HG03108 (cell line): Measurements from ENCODE around the gene SIPA1.

Source experiments
- ATAC-seq: cut with Tn5 transposase; IDR thresholded peaks from one replicate; pipeline ENCODE4 v1.9.1; 2021; ENCODE audit warnings: moderate library complexity; ENCODE audit not compliant: unreplicated experiment

The SIPA1 gene

DNA sequence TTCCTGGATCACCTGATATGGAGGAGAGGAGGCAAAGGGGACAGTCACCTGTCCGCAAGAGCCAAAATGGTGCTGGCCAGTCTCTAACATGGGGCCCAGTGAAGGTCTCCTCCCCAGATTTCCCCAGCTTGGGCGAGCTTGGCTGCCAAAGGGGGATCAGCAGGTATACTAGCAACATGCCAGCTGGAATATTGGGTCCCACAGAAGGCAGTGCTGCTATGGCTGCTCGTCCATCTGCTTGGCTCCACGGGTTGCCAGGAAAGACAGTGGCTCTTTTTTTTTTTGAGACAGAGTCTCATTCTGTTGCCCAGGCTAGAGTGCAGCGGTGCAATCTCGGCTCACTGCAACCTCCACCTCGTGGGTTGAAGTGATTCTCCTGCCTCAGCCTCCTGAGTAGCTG is 61.4 kb downstream of the SIPA1 start:
- ATAC-seq = no peak

DNA sequence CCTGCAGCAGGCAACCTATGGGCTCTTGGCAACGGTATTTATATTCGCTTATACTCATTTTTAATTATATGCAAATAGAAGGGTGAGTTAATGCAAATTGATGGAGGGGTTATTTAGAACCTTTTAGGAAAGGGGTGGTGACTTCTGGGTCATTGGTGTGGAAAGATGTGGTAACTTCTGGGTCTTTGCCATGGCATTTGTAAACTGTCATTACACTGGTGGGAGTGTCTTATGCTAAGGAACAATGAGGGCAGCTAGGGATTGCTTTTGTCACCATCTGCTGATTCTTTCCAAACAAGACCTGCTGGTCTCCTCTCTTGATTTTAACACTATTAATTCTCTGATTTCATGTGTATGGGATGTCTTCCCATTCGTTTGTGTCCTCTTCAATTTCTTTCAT is 62.5 kb downstream of the SIPA1 start:
- no peak for ATAC-seq
